Suprapubic skin (tissue), 4 donors: Measurements from ENCODE around the gene DZIP1. TPM values are rescaled to one million over a fixed set of nuclear protein-coding genes. Genes with fewer than 3 reads are reported as not detected.

ENCODE experiments used
- DNase-seq, 2 donors: peaks; one replicate each; pipeline ENCODE4 v3.0.0-alpha.2; 2019; ENCODE audit warnings: low spot score in 2 of 2
- H3K27ac ChIP-seq: fragments of 200-600 bp; sonication (generic); one replicate; pipeline ENCODE4 v1.5.1; 2019
- H3K27me3 ChIP-seq: fragments of 200-600 bp; sonication (generic); one replicate; pipeline ENCODE4 v1.5.1; 2019
- H3K36me3 ChIP-seq: fragments of 200-600 bp; sonication (generic); one replicate; pipeline ENCODE4 v1.5.1; 2019
- H3K4me1 ChIP-seq: fragments of 200-600 bp; sonication (generic); one replicate; pipeline ENCODE4 v1.5.1; 2019
- H3K4me3 ChIP-seq: fragments of 200-600 bp; sonication (generic); one replicate; pipeline ENCODE4 v1.5.1; 2019; ENCODE audit warnings: mild to moderate bottlenecking
- H3K9me3 ChIP-seq: fragments of 200-600 bp; sonication (generic); one replicate; pipeline ENCODE4 v1.5.1; 2019
- CTCF ChIP-seq, 2 donors: fragments of 200-600 bp in 1 of 2; fragments of 450-650 bp in 1 of 2; sonication (generic) in 1 of 2; IDR thresholded peaks; one replicate each; pipeline ENCODE4 v1.5.1; 2016 to 2019; ENCODE audit warnings: antibody characterized with exemption in 2 of 2, mild to moderate bottlenecking in 1 of 2, moderate library complexity in 1 of 2
- EP300 ChIP-seq: sonication (generic); formaldehyde crosslinking; IDR thresholded peaks from one replicate; pipeline ENCODE4 v1.6.1; 2017; ENCODE audit warnings: antibody characterized with exemption
- POLR2A ChIP-seq, 2 donors: fragments of 450-650 bp; IDR thresholded peaks; one replicate each; pipeline ENCODE4 v1.6.1; 2017; ENCODE audit warnings: antibody characterized with exemption in 2 of 2, mild to moderate bottlenecking in 2 of 2, moderate library complexity in 2 of 2
- POLR2AphosphoS5 ChIP-seq, 3 donors: sonication (generic); formaldehyde crosslinking; IDR thresholded peaks; one replicate each; pipeline ENCODE4 v1.6.1; 2017; ENCODE audit warnings: antibody characterized with exemption in 3 of 3
- WGBS: methylation state at CpG from one replicate; pipeline ENCODE4 v1.1.5; 2018; 5-methylcytosine and 5-hydroxymethylcytosine counted together
- total RNA-seq, 4 donors: library from RNA; depleted of rRNA; stranded (reverse); fragments of >200 nt; gene quantifications; one replicate each; pipeline ENCODE4 v1.1.0, GENCODE V29; 2016

The DZIP1 gene
- total RNA-seq, 4 donors from 2014 or later: 1.5 to 4.8 (median 3.4) TPM

GRCh38 chr13:95623141-95623540 is 21.4 kb downstream of the DZIP1 start:
- H3K4me1 ChIP-seq: no peaks in the 10 kb centered on the region
- TF ChIP-seq POLR2AphosphoS5 (IDR thresholded peaks at IDR 0.05) (no peak), CTCF (IDR thresholded peaks at IDR 0.05) (no peak), POLR2A (IDR thresholded peaks at IDR 0.05) (no peak), EP300 (no peak)
- peaks cover 2% of the 10 kb centered on the region for H3K36me3 ChIP-seq
- WGBS: 54% methylated on average over 5 of the region's 5 CpGs
- H3K27ac ChIP-seq: no peak overlapping the region
- H3K9me3 ChIP-seq: no peaks in the 10 kb centered on the region
- no peak for DNase-seq
- H3K27me3 ChIP-seq: no peaks in the 10 kb centered on the region
- no peak overlapping the region for H3K4me3 ChIP-seq

- no peak overlapping the region for H3K4me3 ChIP-seq
- H3K4me1 ChIP-seq: no peaks in the 10 kb centered on the region
- H3K36me3 ChIP-seq: peaks cover 6% of the 10 kb centered on the region
- 73% methylated on average over 10 of the region's 10 CpGs for WGBS
- TF ChIP-seq POLR2A (IDR thresholded peaks at IDR 0.05) (no peak), POLR2AphosphoS5 (IDR thresholded peaks at IDR 0.05) (no peak), CTCF (IDR thresholded peaks at IDR 0.05) (no peak), EP300 (no peak)
- no peaks in the 10 kb centered on the region for H3K27me3 ChIP-seq
- H3K27ac ChIP-seq: no peak overlapping the region
- H3K9me3 ChIP-seq: no peaks in the 10 kb centered on the region
- no peak for DNase-seq
Observed at GRCh38 chr13:95620825-95621498, 23.5 kb downstream of the DZIP1 start.

- Histone ChIP-seq H3K27me3 (no peaks in the 10 kb centered on the region), H3K4me3 (no peak overlapping the region), H3K27ac (no peak overlapping the region), H3K9me3 (no peaks in the 10 kb centered on the region), H3K4me1 (no peaks in the 10 kb centered on the region), H3K36me3 (peaks cover 6% of the 10 kb centered on the region)
- DNase-seq: no peak
- WGBS: 78% methylated on average over 2 of the region's 2 CpGs
- TF ChIP-seq CTCF (IDR thresholded peaks at IDR 0.05) (no peak), EP300 (no peak), POLR2AphosphoS5 (IDR thresholded peaks at IDR 0.05) (no peak), POLR2A (IDR thresholded peaks at IDR 0.05) (no peak)
Observed at GRCh38 chr13:95620030-95620824, 24.3 kb downstream of the DZIP1 start.

- H3K4me1 ChIP-seq: no peaks in the 10 kb centered on the region
- DNase-seq: no peak
- H3K27me3 ChIP-seq: no peaks in the 10 kb centered on the region
- peaks cover 6% of the 10 kb centered on the region for H3K36me3 ChIP-seq
- TF ChIP-seq EP300: no peak
- no peak for TF ChIP-seq POLR2AphosphoS5 (IDR thresholded peaks at IDR 0.05)
- TF ChIP-seq CTCF (IDR thresholded peaks at IDR 0.05): no peak
- no peak for TF ChIP-seq POLR2A (IDR thresholded peaks at IDR 0.05)
- H3K27ac ChIP-seq: no peak overlapping the region
- H3K9me3 ChIP-seq: no peaks in the 10 kb centered on the region
- WGBS: 94% methylated on average over 3 of the region's 3 CpGs
- no peak overlapping the region for H3K4me3 ChIP-seq
Observed at GRCh38 chr13:95615539-95615938, 29.0 kb downstream of the DZIP1 start.

GRCh38 chr13:95614641-95615245 is 29.8 kb downstream of the DZIP1 start:
- Histone ChIP-seq H3K27me3 (no peaks in the 10 kb centered on the region), H3K4me1 (no peaks in the 10 kb centered on the region), H3K36me3 (peaks cover 6% of the 10 kb centered on the region), H3K9me3 (no peaks in the 10 kb centered on the region), H3K4me3 (no peak overlapping the region), H3K27ac (no peak overlapping the region)
- no peak for DNase-seq
- WGBS: 86% methylated on average over 7 of the region's 7 CpGs
- TF ChIP-seq POLR2A (IDR thresholded peaks at IDR 0.05) (no peak), CTCF (IDR thresholded peaks at IDR 0.05) (no peak), EP300 (no peak), POLR2AphosphoS5 (IDR thresholded peaks at IDR 0.05) (no peak)
